HG03175 (cell line): Measurements from ENCODE around the gene CHAC1.

Experiments used
- ATAC-seq: cut with Tn5 transposase; IDR thresholded peaks from one replicate; pipeline ENCODE4 v1.9.1; 2021; ENCODE audit warnings: mild to moderate bottlenecking, moderate library complexity; ENCODE audit not compliant: unreplicated experiment

CHAC1 gene

GRCh38 chr15:40952901-40953712 lies at the start of gene CHAC1:
Gene CHAC1 (plus strand): TSS chr15:40953471. CDS start chr15:40953584, 113 bp downstream.
- peak; percentile 95 for ATAC-seq

GRCh38 chr15:40904552-40905201 lies 48.6 kb upstream of the CHAC1 start:
- ATAC-seq: no peak

GRCh38 chr15:40906091-40906990 lies 46.9 kb upstream of the CHAC1 start:
- ATAC-seq: peak; percentile 73

GRCh38 chr15:40906991-40907802 lies 46.1 kb upstream of the CHAC1 start:
- ATAC-seq: peak; percentile 23

GRCh38 chr15:40908095-40908494 lies 45.2 kb upstream of the CHAC1 start:
- ATAC-seq: no peak

- ATAC-seq: no peak
These were observed 43.3 kb upstream of the CHAC1 start for GRCh38 chr15:40909662-40910630.

- ATAC-seq: no peak
These were observed 42.1 kb upstream of the CHAC1 start for GRCh38 chr15:40911141-40911540.

- no peak for ATAC-seq
These were observed 41.6 kb upstream of the CHAC1 start for GRCh38 chr15:40911693-40912092.

- ATAC-seq: no peak
These were observed 40.8 kb upstream of the CHAC1 start for GRCh38 chr15:40912478-40912877.

GRCh38 chr15:40914013-40914412 lies 39.3 kb upstream of the CHAC1 start:
- ATAC-seq: no peak

- ATAC-seq: no peak
These were observed 38.8 kb upstream of the CHAC1 start for GRCh38 chr15:40914486-40914885.

GRCh38 chr15:40915116-40915661 lies 38.1 kb upstream of the CHAC1 start:
- no peak for ATAC-seq

- no peak for ATAC-seq
These were observed 37.6 kb upstream of the CHAC1 start for GRCh38 chr15:40915679-40916078.

GRCh38 chr15:40917585-40917984 lies 35.7 kb upstream of the CHAC1 start:
- ATAC-seq: no peak

GRCh38 chr15:40918146-40918798 lies 35.0 kb upstream of the CHAC1 start:
- no peak for ATAC-seq

GRCh38 chr15:40918799-40919392 lies 34.4 kb upstream of the CHAC1 start:
- ATAC-seq: no peak

GRCh38 chr15:40921949-40922607 lies 31.2 kb upstream of the CHAC1 start:
- ATAC-seq: no peak

- no peak for ATAC-seq
These were observed 30.7 kb upstream of the CHAC1 start for GRCh38 chr15:40922608-40923005.
